Endodermal cell (in vitro differentiated cells): Measurements from ENCODE around the gene WDR27. TPM values are rescaled to one million over a fixed set of nuclear protein-coding genes. Genes with fewer than 3 reads are reported as not detected.

Source experiments
- DNase-seq: peaks from one replicate; pipeline ENCODE4 v3.0.0-alpha.2; 2017
- H3K27ac ChIP-seq: 2 replicates; pipeline ENCODE4 v1.5.1; 2013; ENCODE audit warnings: mild to moderate bottlenecking, low read depth, low read length, moderate library complexity
- H3K27me3 ChIP-seq: 2 replicates; pipeline ENCODE4 v1.6.1; 2013; ENCODE audit warnings: mild to moderate bottlenecking, low read length, moderate library complexity; ENCODE audit not compliant: insufficient read depth, control insufficient read depth, poor library complexity, severe bottlenecking
- H3K36me3 ChIP-seq: 2 replicates; pipeline ENCODE4 v1.7.0; 2013; ENCODE audit warnings: mild to moderate bottlenecking, low read length, moderate library complexity; ENCODE audit not compliant: control insufficient read depth, insufficient read depth
- H3K4me1 ChIP-seq: one replicate; pipeline ENCODE4 v1.7.0; 2013; ENCODE audit warnings: low read length; ENCODE audit not compliant: control insufficient read depth, insufficient read depth
- H3K4me3 ChIP-seq: 2 replicates; pipeline ENCODE4 v1.5.1; 2013; ENCODE audit warnings: mild to moderate bottlenecking, low read length, moderate library complexity
- H3K9ac ChIP-seq: 2 replicates; pipeline ENCODE4 v1.6.1; 2013; ENCODE audit warnings: mild to moderate bottlenecking, low read length, moderate library complexity; ENCODE audit not compliant: poor library complexity, severe bottlenecking; ENCODE audit errors: extremely low read depth
- H3K9me3 ChIP-seq: 2 replicates; pipeline ENCODE4 v1.6.1; 2013; ENCODE audit warnings: mild to moderate bottlenecking, low read length, moderate library complexity; ENCODE audit not compliant: control insufficient read depth
- H3K27ac Mint-ChIP-seq: 2 replicates; pipeline ENCODE4 v1.8.0; 2020; ENCODE audit warnings: mixed read lengths
- H3K27me3 Mint-ChIP-seq: 2 replicates; pipeline ENCODE4 v1.8.0; 2021; ENCODE audit warnings: mild to moderate bottlenecking, mixed read lengths; ENCODE audit not compliant: insufficient read depth
- H3K36me3 Mint-ChIP-seq: 2 replicates; pipeline ENCODE4 v1.8.0; 2020; ENCODE audit warnings: low read depth, mixed read lengths
- H3K4me1 Mint-ChIP-seq: 2 replicates; pipeline ENCODE4 v1.8.0; 2020; ENCODE audit warnings: mixed read lengths
- H3K4me3 Mint-ChIP-seq: 2 replicates; pipeline ENCODE4 v1.8.0; 2020; ENCODE audit warnings: mild to moderate bottlenecking, moderate library complexity, mixed read lengths
- H3K9me3 Mint-ChIP-seq: 2 replicates; pipeline ENCODE4 v1.8.0; 2020; ENCODE audit warnings: mild to moderate bottlenecking, mixed read lengths
- WGBS, 2 experiments: methylation state at CpG; one replicate each; pipeline versions ENCODE4 v1.1.5 to v1.1.7; 2013; ENCODE audit warnings: missing lambda C conversion rate in 2 of 2, mixed read lengths in 1 of 2; ENCODE audit not compliant: insufficient coverage in 1 of 2, insufficient read length in 1 of 2; 5-methylcytosine and 5-hydroxymethylcytosine counted together
- total RNA-seq, 2 donors: library from RNA; stranded (reverse); fragmentation: NEBNext Ultra II Directional in 1 of 2; extraction: Animal tissue kit (Norgen Biotek cat#: 25700) in 1 of 2; gene quantifications; 2 replicates in 1 of 2; 3 replicates in 1 of 2; pipeline ENCODE4 v1.2.1, GENCODE V29; 2021
- TF ChIP-seq, protein P1 (sequence below): fragments of 200-600 bp; sonication (generic); conservative IDR thresholded peaks from 2 replicates; pipeline ENCODE4 v1.5.0; 2021; ENCODE audit warnings: antibody characterized with exemption, mild to moderate bottlenecking

Gene WDR27
- total RNA-seq, 2 donors from 2014 or later: 94.4 to 110 TPM

DNA sequence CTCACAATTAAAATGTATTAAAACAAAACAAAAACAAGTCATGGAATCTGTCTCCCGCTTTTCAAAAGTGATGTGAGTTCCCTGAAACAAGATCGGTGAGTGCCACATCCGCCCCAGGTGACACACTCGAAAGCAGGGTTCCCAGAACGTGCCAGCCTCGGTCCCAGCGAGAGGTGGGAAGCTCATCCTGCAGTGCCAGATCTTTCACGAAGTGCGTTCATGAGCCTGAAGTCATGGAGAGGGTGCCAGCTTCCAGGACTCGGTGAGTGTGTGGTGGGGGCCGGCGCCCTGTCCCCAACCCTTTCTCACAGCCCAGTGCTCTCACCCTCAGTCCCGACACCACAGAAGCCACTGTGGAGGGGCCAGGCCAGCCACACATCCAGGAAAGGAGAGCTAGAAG lies 127.4 kb downstream of the WDR27 start:
- Mint-ChIP-seq H3K9me3 (peaks cover 4% of the 10 kb centered on the region), H3K36me3 (peaks cover 41% of the 10 kb centered on the region), H3K27ac (no peak overlapping the region), H3K27me3 (no peaks in the 10 kb centered on the region), H3K4me1 (no peaks in the 10 kb centered on the region), H3K4me3 (no peak overlapping the region)
- H3K9ac ChIP-seq: no peak overlapping the region
- 76 to 100% methylated on average over 7 to 13 of the region's 13 CpGs for WGBS, 2 experiments
- peaks cover 15% of the 10 kb centered on the region for H3K36me3 ChIP-seq
- no peaks in the 10 kb centered on the region for H3K4me1 ChIP-seq
- no peak overlapping the region for H3K27ac ChIP-seq
- peaks cover 7% of the 10 kb centered on the region for H3K9me3 ChIP-seq
- H3K4me3 ChIP-seq: no peak overlapping the region
- DNase-seq: no peak
- TF ChIP-seq, protein P1, sequence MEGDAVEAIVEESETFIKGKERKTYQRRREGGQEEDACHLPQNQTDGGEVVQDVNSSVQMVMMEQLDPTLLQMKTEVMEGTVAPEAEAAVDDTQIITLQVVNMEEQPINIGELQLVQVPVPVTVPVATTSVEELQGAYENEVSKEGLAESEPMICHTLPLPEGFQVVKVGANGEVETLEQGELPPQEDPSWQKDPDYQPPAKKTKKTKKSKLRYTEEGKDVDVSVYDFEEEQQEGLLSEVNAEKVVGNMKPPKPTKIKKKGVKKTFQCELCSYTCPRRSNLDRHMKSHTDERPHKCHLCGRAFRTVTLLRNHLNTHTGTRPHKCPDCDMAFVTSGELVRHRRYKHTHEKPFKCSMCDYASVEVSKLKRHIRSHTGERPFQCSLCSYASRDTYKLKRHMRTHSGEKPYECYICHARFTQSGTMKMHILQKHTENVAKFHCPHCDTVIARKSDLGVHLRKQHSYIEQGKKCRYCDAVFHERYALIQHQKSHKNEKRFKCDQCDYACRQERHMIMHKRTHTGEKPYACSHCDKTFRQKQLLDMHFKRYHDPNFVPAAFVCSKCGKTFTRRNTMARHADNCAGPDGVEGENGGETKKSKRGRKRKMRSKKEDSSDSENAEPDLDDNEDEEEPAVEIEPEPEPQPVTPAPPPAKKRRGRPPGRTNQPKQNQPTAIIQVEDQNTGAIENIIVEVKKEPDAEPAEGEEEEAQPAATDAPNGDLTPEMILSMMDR: no peak
- H3K27me3 ChIP-seq: no peaks in the 10 kb centered on the region

DNA sequence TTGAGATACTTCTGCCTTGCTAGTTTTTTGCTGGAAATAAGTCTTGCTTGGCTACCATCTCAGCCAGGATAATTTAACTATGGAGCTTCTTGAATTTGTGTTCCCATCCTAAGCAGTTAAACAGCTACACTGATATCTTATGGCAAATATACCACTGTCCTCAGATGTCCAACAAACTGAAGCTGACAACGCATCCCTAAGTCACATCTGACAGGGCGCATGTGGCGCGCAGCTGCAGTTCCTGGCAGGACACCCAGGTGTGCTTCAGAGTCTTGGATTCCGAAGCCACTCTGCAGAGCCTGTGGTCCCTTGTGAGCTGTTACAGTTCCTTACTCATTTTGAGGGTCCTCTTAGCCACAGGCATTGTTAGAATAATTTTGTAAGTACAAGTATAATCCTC lies 127.9 kb downstream of the WDR27 start:
- TF ChIP-seq, protein P1: no peak
- no peak overlapping the region for H3K4me3 ChIP-seq
- peaks cover 11% of the 10 kb centered on the region for H3K36me3 ChIP-seq
- no peaks in the 10 kb centered on the region for H3K27me3 Mint-ChIP-seq
- peaks cover 6% of the 10 kb centered on the region for H3K9me3 ChIP-seq
- no peaks in the 10 kb centered on the region for H3K4me1 ChIP-seq
- no peak overlapping the region for H3K9ac ChIP-seq
- H3K9me3 Mint-ChIP-seq: peaks cover 4% of the 10 kb centered on the region
- 96 to 100% methylated on average over 4 to 5 of the region's 5 CpGs for WGBS, 2 experiments
- no peak overlapping the region for H3K27ac ChIP-seq
- peaks cover 37% of the 10 kb centered on the region for H3K36me3 Mint-ChIP-seq
- no peak overlapping the region for H3K27ac Mint-ChIP-seq
- no peaks in the 10 kb centered on the region for H3K27me3 ChIP-seq
- no peak overlapping the region for H3K4me3 Mint-ChIP-seq
- no peaks in the 10 kb centered on the region for H3K4me1 Mint-ChIP-seq
- no peak for DNase-seq

DNA sequence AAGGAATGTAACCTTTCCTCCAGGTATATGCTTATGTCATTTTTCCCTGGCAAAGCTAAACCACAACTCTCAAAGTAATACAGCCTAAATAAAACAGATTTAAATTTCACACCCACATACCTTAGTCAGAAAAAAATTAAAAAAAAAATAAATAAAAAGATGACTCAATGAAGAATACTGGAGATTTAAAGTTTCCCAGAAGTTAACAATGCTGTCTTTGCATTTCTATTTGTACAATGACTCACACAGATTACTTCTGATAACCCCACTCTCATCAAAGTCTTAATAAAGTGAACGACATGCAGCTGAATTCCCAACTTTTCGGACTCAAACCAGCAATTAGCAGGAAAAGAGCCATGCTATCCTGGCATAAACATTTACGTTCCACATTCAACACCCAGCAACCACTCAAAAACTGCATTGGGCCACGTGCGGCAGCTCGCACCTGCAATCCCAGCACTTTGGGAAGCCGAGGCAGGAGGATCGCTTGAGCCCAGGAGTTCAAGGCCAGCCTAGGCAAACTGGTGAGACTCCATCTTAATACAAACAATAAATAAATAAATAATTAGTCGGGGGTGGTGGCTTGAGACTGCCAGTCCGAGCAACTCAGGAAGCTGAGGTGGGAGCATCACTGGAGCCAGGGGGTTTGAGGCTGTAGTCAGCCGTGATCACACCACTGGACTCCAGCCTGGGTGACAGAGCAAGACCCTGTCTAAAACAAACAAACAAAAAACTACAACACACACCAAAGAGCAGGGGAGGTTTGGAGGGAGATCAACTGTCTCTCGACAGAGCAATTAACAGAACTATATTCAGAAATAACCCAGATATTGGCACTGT lies 130.5 kb downstream of the WDR27 start:
- 85 to 87% methylated on average over 6 to 11 of the region's 12 CpGs for WGBS, 2 experiments
- Mint-ChIP-seq H3K27me3 (no peaks in the 10 kb centered on the region), H3K4me1 (no peaks in the 10 kb centered on the region), H3K4me3 (no peak overlapping the region), H3K36me3 (peaks cover 22% of the 10 kb centered on the region), H3K27ac (no peak overlapping the region), H3K9me3 (no peaks in the 10 kb centered on the region)
- Histone ChIP-seq H3K36me3 (peaks cover 6% of the 10 kb centered on the region), H3K4me1 (no peaks in the 10 kb centered on the region), H3K9me3 (no peaks in the 10 kb centered on the region), H3K27me3 (no peaks in the 10 kb centered on the region), H3K4me3 (no peak overlapping the region), H3K27ac (no peak overlapping the region), H3K9ac (no peak overlapping the region)
- no peak for DNase-seq
- TF ChIP-seq, protein P1: no peak
